Measurements from ENCODE around the gene METTL2B.
A peak's percentile ranks its signal among the peaks of the same experiment; 100 is the strongest.
"Not testable (repeated sequence)": the region's sequence is repeated elsewhere in the genome, so short reads cannot be mapped to it uniquely, and the experiment has no call there.

Gene METTL2B

GRCh38 chr7:128526062-128526466 is 49.5 kb downstream of the METTL2B start:
- DNase-seq (ENCODE audit: low spot score): not testable (repeated sequence)

- not testable (repeated sequence) for DNase-seq (ENCODE audit: low spot score)
Observed at GRCh38 chr7:128529191-128529590, 52.6 kb downstream of the METTL2B start.

DNA sequence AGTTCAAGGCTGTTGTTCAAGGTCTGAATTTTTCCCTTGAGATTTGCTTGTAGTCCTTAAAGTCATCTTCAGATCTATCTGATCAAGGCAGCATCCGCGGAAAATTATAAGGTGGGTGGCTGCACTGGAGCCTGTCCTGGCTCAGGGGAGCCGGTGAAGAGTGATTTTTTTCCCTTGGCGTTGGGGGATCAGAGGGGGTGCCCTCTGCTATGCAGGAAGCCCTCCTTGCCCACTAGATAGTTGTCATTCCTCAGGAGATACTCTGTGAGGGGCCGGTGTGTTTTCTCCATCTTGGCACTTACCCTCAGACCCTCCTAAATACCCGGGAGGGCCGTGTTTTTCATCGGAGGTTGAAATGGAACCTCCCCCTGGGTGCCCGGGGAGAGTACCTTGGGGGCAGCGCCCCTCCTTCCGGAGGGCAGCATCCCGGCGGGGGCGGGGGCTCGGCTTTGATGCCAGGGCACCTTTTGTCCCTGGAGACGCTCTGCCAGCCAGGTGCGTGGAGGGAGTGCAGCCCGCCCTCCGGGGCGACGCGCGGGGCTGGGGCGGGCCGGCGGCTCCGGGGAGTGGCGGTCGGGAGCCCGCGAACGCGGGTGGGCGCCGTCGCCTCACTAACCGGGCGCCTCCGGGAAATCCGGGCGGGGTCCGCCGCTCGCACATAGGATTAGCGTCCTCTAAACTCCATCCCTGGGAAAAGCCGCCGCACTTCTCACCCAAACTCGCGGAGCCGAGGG is 53.7 kb downstream of the METTL2B start:
- DNase-seq (ENCODE audit: low spot score): not testable (repeated sequence)

- no peak for DNase-seq (ENCODE audit: low spot score)
Observed at GRCh38 chr7:128530855-128531104, 54.2 kb downstream of the METTL2B start.

- peak; percentile 84 for DNase-seq (ENCODE audit: low spot score)
Observed at GRCh38 chr7:128531105-128531954, 54.8 kb downstream of the METTL2B start.

- not testable (repeated sequence) for DNase-seq (ENCODE audit: low spot score)
Observed at GRCh38 chr7:128531955-128532478, 55.5 kb downstream of the METTL2B start.

GRCh38 chr7:128532956-128533355 is 56.4 kb downstream of the METTL2B start:
- peak; percentile 74 for DNase-seq (ENCODE audit: low spot score)

DNA sequence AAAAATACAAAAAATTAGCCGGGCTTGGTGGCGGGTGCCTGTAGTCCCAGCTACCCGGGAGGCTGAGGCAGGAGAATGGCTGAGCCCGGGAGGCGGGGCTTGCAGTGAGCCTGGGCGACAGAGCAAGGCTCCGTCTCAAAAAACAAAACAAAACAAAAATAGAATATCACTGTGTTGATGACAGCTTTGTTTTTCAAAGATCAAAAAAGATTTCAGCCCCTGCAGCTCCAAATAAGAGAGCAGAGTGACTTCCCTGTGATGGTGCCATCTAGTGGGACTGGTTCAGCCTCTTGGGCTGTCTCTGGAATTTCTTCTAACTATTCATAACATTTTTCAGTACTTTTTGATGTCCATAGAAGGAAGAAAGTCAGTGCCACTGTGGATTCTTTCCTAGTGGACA is 60.9 kb downstream of the METTL2B start:
- DNase-seq (ENCODE audit: low spot score): not testable (repeated sequence)

DNA sequence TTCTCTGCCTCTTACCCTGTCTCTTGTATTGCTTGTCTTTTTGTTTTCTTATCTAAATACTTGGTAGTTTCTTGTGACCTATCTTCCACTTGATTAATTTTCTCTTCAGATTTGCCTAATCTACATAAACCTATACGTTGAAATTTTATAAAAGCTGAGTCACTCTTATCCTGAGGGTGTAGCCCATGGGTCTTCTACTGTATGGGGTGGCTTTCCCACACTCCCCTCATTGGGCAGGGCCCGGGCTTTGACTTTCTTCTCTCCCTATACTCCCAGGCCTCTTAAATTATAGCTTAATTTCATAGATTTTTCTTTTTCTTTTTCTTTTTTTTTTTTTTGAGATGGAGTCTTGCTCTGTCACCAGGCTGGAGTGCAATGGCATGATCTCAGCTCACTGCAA is 66.0 kb downstream of the METTL2B start:
- DNase-seq (ENCODE audit: low spot score): not testable (repeated sequence)

GRCh38 chr7:128543300-128543699 is 66.8 kb downstream of the METTL2B start:
- not testable (repeated sequence) for DNase-seq (ENCODE audit: low spot score)

- DNase-seq (ENCODE audit: low spot score): not testable (repeated sequence)
Observed at GRCh38 chr7:128546319-128546851, 69.8 kb downstream of the METTL2B start.

DNA sequence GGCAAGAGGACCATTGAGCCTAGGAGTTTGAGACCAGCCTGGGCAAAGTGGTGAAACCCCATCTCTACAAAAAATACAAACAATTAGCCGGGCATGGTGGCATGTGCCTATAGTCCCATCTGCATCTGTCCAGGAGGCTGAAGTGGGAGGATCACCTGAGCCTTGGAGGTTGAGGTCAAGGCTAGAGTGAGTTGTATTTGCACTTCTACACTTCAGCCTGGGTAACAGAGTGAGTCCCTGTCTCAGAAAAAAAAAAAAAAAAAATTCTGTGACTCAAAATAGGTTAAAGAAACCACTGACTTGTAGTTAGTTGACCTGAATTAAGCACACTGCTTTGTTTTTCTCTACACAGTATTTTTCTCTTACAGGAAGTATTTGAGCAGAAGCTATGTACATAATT is 74.4 kb downstream of the METTL2B start:
- no peak for DNase-seq (ENCODE audit: low spot score)

- DNase-seq (ENCODE audit: low spot score): not testable (repeated sequence)
Observed at GRCh38 chr7:128554394-128554793, 77.8 kb downstream of the METTL2B start.

All from kidney capillary endothelial cell (primary cell).